Left lung (tissue), 10 donors: ENCODE results near the gene DRAXIN. TPM values are rescaled to one million over a fixed set of nuclear protein-coding genes. Genes with fewer than 3 reads are reported as not detected.

Experiments
- ATAC-seq: fragments of 200-7000 bp; cut with Tn5 transposase; one replicate; pipeline ENCODE4 v1.9.1; 2020; ENCODE audit warnings: moderate library complexity
- DNase-seq, 4 donors: peaks; one replicate each; pipeline ENCODE4 v3.0.0-alpha.2; 2013 to 2020
- H3K27ac ChIP-seq, 2 donors: fragments of 200-600 bp; sonication (generic) in 1 of 2; one replicate each; pipeline versions ENCODE4 v1.5.0 to v1.8.0; 2020 to 2021
- H3K27me3 ChIP-seq, 2 donors: fragments of 200-600 bp; sonication (generic) in 1 of 2; one replicate each; pipeline versions ENCODE4 v1.5.0 to v1.8.0; 2020 to 2021
- H3K36me3 ChIP-seq, 2 donors: fragments of 200-600 bp; sonication (generic) in 1 of 2; one replicate each; pipeline versions ENCODE4 v1.5.0 to v1.8.0; 2020 to 2021
- H3K4me1 ChIP-seq, 2 donors: fragments of 200-600 bp; one replicate each; pipeline ENCODE4 v1.8.0; 2021
- H3K4me3 ChIP-seq, 2 donors: fragments of 200-600 bp; sonication (generic) in 1 of 2; one replicate each; pipeline versions ENCODE4 v1.5.0 to v1.8.0; 2020 to 2021; ENCODE audit warnings: mild to moderate bottlenecking in 1 of 2
- H3K9me3 ChIP-seq, 2 donors: fragments of 200-600 bp; sonication (generic) in 1 of 2; one replicate each; pipeline versions ENCODE4 v1.5.0 to v1.8.0; 2020 to 2021
- intact Hi-C, 2 donors: fragments of 100-400 bp; cut with DNase I; formaldehyde crosslinking; loops; one replicate each; pipeline versions ENCODE4 v1.11.2 to v1.14.2; 2022
- polyA plus RNA-seq, 6 donors: library from polyadenylated mRNA; unstranded; fragments of 120-200 nt; gene quantifications; one replicate each; pipeline ENCODE4 v1.2.1, GENCODE V29; 2013; ENCODE audit not compliant: insufficient read length in 6 of 6
- total RNA-seq, 2 donors: library from RNA; stranded (reverse); fragmentation: NEBNext Ultra II Directional; extraction: Animal tissue kit (Norgen Biotek cat#: 25700); gene quantifications; one replicate each; pipeline ENCODE4 v1.2.1, GENCODE V29; 2021
- TF ChIP-seq, protein P1 (sequence below), 2 donors: fragments of 200-600 bp; sonication (generic) in 1 of 2; IDR thresholded peaks; one replicate each; pipeline versions ENCODE4 v1.5.0 to v1.8.0; 2021; ENCODE audit warnings: antibody characterized with exemption in 2 of 2
- donor health status: DM: no; HTN: yes; CAD: no.
- donor health status: DM: no; HTN: no; CAD: no.

The DRAXIN gene
- total and polyA plus RNA-seq, 8 donors: 0.10 to 3.2 (median 2.3) TPM

DNA sequence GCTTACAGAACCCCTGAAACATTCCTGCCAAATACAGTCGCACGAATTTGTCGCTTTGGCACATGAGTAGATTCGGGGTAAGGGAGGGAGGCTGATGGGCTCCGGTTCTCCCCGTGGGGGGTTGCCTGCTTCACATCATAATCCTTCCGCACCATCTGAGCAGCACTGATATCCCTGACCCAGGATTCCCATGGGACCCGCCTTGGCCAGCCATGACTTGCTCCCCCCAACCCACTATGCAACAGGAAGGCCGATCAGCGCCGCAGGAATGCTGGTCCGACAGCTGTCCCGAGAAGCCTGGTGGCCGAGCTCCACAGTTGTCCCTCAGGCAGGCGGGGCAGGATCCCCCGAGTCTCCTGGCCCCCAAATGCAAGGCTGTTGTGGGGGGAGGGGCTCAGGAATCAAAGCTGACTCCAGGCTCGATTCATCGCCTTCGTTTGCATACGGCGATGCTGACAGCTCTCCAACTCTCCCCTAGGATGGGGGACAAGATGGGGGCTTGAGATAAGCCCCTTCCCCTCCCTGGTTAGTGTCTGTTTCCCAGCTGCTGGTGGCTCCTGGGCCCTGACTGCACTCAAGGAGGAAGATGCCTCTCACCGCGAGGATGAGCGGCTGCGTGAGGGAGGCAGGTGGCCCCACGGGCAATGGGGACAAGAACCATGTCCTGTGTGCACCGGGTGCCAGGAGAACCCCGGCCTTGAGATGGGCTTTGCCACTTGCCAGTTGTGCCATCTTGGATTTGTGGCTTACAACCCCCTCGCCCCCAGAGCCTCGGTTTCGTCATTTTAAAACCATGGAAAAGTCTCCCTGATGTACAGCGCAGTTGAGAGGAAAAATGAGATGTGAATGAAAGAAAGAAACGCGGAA lies 9.3 kb downstream of the DRAXIN start:
- DNase-seq (no peak), ATAC-seq (no peak)
- Histone ChIP-seq H3K36me3 (no peaks in the 10 kb centered on the region), H3K27ac (no peak overlapping the region), H3K9me3 (no peaks in the 10 kb centered on the region), H3K4me1 (no peaks in the 10 kb centered on the region), H3K27me3 (peaks cover 11 to 62% of the 10 kb centered on the region in 2 donors), H3K4me3 (no peak overlapping the region)
- TF ChIP-seq, protein P1, sequence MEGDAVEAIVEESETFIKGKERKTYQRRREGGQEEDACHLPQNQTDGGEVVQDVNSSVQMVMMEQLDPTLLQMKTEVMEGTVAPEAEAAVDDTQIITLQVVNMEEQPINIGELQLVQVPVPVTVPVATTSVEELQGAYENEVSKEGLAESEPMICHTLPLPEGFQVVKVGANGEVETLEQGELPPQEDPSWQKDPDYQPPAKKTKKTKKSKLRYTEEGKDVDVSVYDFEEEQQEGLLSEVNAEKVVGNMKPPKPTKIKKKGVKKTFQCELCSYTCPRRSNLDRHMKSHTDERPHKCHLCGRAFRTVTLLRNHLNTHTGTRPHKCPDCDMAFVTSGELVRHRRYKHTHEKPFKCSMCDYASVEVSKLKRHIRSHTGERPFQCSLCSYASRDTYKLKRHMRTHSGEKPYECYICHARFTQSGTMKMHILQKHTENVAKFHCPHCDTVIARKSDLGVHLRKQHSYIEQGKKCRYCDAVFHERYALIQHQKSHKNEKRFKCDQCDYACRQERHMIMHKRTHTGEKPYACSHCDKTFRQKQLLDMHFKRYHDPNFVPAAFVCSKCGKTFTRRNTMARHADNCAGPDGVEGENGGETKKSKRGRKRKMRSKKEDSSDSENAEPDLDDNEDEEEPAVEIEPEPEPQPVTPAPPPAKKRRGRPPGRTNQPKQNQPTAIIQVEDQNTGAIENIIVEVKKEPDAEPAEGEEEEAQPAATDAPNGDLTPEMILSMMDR (IDR thresholded peaks at IDR 0.05): no peak
- intact Hi-C loops: no loop called here

DNA sequence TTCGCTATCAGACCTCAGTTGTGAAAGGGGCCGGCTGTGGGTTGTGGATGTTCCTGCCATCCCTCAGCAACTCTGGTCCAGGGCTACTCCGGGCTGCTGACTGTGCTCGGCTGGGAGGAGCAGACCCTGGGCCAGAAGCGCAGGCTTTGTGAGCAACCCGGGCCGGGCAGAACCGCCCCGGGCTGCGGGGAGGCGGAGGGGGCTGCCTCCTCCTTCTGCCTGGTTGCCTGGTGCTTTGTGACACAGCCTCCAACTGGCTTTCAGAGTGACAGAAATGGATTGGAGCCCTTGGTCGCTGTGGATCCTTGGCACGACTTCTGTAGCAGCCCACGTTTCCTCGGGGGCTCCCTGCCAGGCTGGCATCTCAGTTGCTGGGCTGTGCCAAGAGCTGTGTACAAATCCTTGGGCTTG lies 10.0 kb downstream of the DRAXIN start:
- intact Hi-C loops: no loop called here
- Histone ChIP-seq H3K36me3 (no peaks in the 10 kb centered on the region), H3K4me3 (no peak overlapping the region), H3K27me3 (peaks cover 11 to 62% of the 10 kb centered on the region in 2 donors), H3K4me1 (no peaks in the 10 kb centered on the region), H3K27ac (no peak overlapping the region), H3K9me3 (no peaks in the 10 kb centered on the region)
- DNase-seq (no peak), ATAC-seq (peak; percentile 38)
- TF ChIP-seq, protein P1 (IDR thresholded peaks at IDR 0.05): no peak

DNA sequence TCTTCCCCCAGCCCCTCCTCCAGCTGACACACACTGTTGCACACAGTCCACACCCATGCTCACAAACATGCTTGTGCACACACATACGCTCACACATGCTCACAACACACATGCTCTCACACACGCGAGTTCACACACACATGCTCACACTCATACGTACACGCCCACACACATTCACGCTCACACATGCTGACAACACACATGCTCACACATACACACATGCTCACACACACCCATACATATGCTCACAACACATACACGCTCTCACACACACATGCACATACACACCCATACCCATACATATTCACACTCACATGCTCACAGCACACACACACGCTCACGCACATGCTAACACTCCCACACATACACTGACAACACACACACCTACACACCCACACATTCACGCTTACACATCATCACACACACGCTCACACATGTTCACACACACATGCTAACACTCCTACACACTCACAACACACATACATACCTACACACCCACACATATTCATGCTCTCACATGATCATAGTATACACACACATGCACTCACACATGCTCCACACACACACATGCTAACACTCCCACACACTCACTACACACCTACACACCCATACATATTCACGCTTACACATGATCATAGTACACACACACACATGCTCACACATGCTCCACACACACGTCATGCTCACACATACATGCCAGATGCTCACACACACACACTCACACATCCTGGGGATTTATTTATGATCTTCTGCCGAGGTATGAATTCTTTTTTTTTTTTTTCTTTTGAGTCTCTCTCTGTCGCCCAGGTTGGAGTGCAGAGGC lies 10.7 kb downstream of the DRAXIN start:
- no peaks in the 10 kb centered on the region for H3K36me3 ChIP-seq
- no peak overlapping the region for H3K27ac ChIP-seq
- H3K9me3 ChIP-seq: no peaks in the 10 kb centered on the region
- no peaks in the 10 kb centered on the region for H3K4me1 ChIP-seq
- H3K27me3 ChIP-seq: peaks cover 11 to 62% of the 10 kb centered on the region in 2 donors
- TF ChIP-seq, protein P1 (IDR thresholded peaks at IDR 0.05): no peak
- intact Hi-C loops: no loop called here
- no peak overlapping the region for H3K4me3 ChIP-seq
- ATAC-seq: no peak
- DNase-seq: no peak

DNA sequence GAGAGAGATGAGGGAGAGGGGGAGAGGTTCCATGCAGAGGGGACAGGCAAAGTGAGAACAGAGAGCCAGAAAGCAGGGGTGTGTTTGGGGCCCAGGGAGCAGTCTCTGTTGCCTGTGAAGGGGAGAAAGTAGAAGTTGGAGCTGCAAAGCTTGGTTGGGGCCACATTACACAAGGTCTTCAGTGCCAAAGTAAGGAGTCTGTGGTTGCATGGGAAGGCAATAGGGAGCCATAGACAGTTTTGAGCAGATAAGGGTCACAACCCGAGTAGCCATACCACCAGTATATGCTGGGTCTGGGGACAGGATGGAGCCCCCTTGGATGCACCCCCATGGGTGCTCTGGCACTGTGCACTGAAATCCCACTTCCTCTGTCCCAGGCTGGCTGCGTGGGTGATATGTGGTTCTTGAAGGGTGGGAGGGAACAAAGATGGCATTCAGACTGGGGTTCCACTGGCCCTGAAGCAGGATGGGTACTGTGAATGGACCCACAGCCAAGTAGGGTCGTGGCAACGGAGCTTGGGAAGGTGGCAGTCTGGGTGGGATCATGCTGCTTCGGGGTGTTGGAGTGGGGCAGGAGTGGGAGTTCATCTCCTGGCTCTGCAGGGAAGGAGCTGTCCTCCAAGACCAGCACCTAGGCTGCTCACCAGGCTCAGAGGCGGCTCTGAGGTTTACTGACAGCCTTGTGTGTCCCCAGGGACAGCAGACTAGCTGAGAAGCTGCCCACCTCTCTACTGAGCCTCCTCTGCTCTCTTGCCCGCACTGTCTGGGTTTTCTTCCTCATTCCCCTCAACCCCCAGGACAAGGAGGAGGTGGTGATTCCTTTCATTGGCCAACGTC lies 12.1 kb downstream of the DRAXIN start:
- H3K4me1 ChIP-seq: no peaks in the 10 kb centered on the region
- peaks cover 11 to 62% of the 10 kb centered on the region in 2 donors for H3K27me3 ChIP-seq
- ATAC-seq (no peak), DNase-seq (no peak)
- TF ChIP-seq, protein P1 (IDR thresholded peaks at IDR 0.05): no peak
- no peak overlapping the region for H3K27ac ChIP-seq
- intact Hi-C loops: no loop called here
- no peak overlapping the region for H3K4me3 ChIP-seq
- H3K9me3 ChIP-seq: no peaks in the 10 kb centered on the region
- no peaks in the 10 kb centered on the region for H3K36me3 ChIP-seq
